ENCODE measurements around the gene CNGA2. TPM values are rescaled to one million over a fixed set of nuclear protein-coding genes. Genes with fewer than 3 reads are reported as not detected.

The CNGA2 gene
- total RNA-seq, 1 donor from 2014 or later: not detected

DNA sequence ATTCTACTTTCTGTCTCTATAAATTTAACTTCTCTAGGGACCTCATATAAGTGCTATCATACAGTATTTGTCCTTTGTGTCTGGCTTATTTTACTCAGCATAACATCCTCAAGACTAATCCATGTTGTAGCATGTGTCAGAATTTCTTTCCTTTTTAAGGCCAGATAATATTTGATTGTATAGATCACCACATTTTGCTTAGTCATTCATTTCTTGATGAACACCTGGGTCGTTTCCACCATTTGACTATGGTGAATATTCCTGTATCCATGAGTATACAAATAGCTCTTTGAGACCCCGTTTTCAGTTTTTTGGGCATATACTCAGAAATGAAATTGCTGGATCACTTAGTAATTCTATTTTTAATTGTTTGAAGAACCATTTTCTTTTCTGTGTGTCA, 12.0 kb downstream of the CNGA2 start:
- no peaks in the 10 kb centered on the region for H3K9me3 ChIP-seq
- ATAC-seq (no peak), DNase-seq (no peak)
- no peaks in the 10 kb centered on the region for H3K4me1 ChIP-seq
- intact Hi-C loops (cut with DNase I): no loop called here
- no peaks in the 10 kb centered on the region for H3K27me3 ChIP-seq (ENCODE audit: low read depth)
- TF ChIP-seq, protein P1, sequence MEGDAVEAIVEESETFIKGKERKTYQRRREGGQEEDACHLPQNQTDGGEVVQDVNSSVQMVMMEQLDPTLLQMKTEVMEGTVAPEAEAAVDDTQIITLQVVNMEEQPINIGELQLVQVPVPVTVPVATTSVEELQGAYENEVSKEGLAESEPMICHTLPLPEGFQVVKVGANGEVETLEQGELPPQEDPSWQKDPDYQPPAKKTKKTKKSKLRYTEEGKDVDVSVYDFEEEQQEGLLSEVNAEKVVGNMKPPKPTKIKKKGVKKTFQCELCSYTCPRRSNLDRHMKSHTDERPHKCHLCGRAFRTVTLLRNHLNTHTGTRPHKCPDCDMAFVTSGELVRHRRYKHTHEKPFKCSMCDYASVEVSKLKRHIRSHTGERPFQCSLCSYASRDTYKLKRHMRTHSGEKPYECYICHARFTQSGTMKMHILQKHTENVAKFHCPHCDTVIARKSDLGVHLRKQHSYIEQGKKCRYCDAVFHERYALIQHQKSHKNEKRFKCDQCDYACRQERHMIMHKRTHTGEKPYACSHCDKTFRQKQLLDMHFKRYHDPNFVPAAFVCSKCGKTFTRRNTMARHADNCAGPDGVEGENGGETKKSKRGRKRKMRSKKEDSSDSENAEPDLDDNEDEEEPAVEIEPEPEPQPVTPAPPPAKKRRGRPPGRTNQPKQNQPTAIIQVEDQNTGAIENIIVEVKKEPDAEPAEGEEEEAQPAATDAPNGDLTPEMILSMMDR (IDR thresholded peaks at IDR 0.05): no peak
- no peaks in the 10 kb centered on the region for H3K36me3 ChIP-seq
- no peak overlapping the region for H3K4me3 ChIP-seq
- no peak overlapping the region for H3K27ac ChIP-seq

DNA sequence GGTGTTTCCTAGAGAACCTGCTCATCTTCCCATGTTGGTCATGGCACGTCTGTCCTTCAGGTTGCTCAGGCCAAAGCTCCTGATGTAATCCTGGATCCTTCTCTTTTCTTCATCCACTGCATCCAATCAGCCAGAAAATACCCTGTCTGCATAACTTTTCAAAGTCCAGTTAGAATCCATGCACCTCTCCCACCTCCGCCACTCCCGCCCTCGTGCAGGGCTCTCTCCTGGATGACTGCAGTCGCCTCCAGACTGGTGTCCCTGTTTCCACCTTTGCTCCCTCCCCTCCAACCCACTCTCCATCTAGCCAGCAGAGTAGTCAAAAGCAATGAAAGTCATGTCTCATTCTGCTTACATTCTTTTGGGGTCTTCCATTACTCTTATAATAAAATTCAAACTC, 16.0 kb downstream of the CNGA2 start:
- H3K4me3 ChIP-seq: no peak overlapping the region
- no peaks in the 10 kb centered on the region for H3K4me1 ChIP-seq
- H3K27ac ChIP-seq: no peak overlapping the region
- H3K36me3 ChIP-seq: no peaks in the 10 kb centered on the region
- DNase-seq (no peak), ATAC-seq (no peak)
- H3K27me3 ChIP-seq (ENCODE audit: low read depth): no peaks in the 10 kb centered on the region
- intact Hi-C loops (cut with DNase I): loop anchor here (10.0 kb wide), 1 partner anchor 884 kb away; the partner anchor contains the start of gene GABRQ
- TF ChIP-seq, protein P1 (IDR thresholded peaks at IDR 0.05): no peak
- H3K9me3 ChIP-seq: no peaks in the 10 kb centered on the region

DNA sequence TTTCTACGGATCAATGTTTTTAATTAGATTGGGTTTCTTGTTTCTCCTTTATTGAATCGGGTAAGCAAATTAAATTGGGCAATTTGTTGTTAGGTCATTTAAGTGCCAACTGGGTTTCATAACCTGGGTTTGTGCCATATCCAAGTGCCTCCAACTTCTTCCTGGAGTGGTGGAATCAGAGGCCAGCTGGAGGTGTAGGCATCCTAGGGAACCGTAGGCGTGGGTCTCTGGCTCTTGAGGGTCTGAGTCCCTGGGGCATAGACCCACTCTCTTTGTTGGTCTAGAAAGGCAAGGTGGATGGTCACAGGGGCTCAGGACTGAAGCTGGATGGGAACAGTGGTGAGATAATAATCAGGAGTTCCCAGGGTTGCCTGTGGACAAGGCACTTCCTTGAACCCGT, 18.3 kb downstream of the CNGA2 start:
- Histone ChIP-seq H3K27ac (no peak overlapping the region), H3K27me3 (ENCODE audit: low read depth) (no peaks in the 10 kb centered on the region), H3K9me3 (no peaks in the 10 kb centered on the region), H3K4me3 (no peak overlapping the region), H3K36me3 (no peaks in the 10 kb centered on the region), H3K4me1 (no peaks in the 10 kb centered on the region)
- ATAC-seq (no peak), DNase-seq (no peak)
- intact Hi-C loops (cut with DNase I): loop anchor here (10.0 kb wide), 1 partner anchor 882 kb away; the partner anchor contains the start of gene GABRQ
- TF ChIP-seq, protein P1 (IDR thresholded peaks at IDR 0.05): no peak

DNA sequence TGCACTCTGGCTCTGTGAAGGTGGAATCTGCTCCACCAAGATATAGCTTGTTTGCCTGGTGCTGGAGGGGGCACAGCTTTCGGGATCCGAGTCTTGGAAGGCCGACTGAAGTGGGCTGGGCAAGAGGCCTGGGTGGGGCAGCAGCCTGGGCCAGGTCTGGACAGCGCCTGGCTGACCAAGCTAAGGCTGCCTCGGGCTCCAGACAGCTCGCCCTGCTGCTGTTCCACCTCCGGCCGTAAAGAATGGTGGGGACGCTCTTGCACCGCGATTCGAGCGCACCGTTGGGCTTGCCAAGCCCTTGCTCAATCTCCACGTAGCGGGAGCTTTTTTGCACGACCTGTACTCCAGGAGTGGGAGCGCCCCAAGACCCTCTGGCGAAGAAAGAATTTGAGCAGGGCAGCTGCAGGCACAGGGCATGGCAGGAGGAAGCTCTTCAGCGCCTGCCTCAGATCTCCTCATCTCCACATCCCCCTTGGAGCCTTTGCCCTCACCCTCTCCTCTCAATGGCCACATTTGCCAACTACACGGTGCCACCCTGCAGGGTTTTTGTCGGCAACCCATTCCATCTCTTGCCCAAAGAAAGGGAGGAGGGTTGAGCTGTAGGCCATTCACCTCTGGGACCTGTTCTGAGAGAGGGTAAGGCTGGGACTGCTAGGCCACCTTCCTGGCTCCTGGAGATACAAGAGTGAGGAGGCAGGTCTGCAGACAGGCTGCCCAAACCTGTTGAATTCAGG, 18.9 kb downstream of the CNGA2 start:
- ATAC-seq: peak; percentile 87 to 89
- no peak overlapping the region for H3K27ac ChIP-seq
- H3K4me1 ChIP-seq: no peaks in the 10 kb centered on the region
- no peaks in the 10 kb centered on the region for H3K9me3 ChIP-seq
- H3K4me3 ChIP-seq: no peak overlapping the region
- TF ChIP-seq, protein P1 (IDR thresholded peaks at IDR 0.05): peak; percentile 74
- intact Hi-C loops (cut with DNase I): loop anchor here (10.0 kb wide), 1 partner anchor 881 kb away; the partner anchor contains the start of gene GABRQ
- DNase-seq: peak; percentile 58
- no peaks in the 10 kb centered on the region for H3K36me3 ChIP-seq
- no peaks in the 10 kb centered on the region for H3K27me3 ChIP-seq (ENCODE audit: low read depth)

DNA sequence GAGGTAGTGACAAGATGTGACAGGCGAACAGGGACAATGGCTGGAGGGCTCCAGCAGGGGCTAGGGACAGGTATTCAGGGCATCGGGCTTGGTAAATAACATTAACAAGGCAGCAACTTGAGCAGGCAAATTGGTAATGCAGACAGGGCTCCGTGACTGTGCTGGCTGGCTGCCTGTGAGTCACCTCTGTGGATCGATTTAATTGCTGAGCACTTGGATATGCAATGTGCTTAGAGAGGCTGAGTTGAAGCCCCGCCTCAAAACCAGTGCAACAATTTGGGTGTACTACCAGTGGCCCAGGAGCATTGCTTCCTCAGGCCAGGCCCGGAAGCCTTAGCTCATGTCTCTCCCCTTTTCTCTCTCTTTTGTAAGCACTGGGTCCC, 19.5 kb downstream of the CNGA2 start:
- Histone ChIP-seq H3K27me3 (ENCODE audit: low read depth) (no peaks in the 10 kb centered on the region), H3K4me1 (no peaks in the 10 kb centered on the region), H3K36me3 (no peaks in the 10 kb centered on the region), H3K9me3 (no peaks in the 10 kb centered on the region), H3K4me3 (no peak overlapping the region), H3K27ac (no peak overlapping the region)
- DNase-seq (no peak), ATAC-seq (no peak)
- intact Hi-C loops (cut with DNase I): loop anchor here (10.0 kb wide), 1 partner anchor 881 kb away; the partner anchor contains the start of gene GABRQ
- TF ChIP-seq, protein P1 (IDR thresholded peaks at IDR 0.05): no peak

Measured in lower lobe of right lung (tissue), 2 donors.